ENCODE data around the gene SYNGR1.
A peak's percentile ranks its signal among the peaks of the same experiment; 100 is the strongest.

Gene SYNGR1, protein sequence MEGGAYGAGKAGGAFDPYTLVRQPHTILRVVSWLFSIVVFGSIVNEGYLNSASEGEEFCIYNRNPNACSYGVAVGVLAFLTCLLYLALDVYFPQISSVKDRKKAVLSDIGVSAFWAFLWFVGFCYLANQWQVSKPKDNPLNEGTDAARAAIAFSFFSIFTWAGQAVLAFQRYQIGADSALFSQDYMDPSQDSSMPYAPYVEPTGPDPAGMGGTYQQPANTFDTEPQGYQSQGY

DNA sequence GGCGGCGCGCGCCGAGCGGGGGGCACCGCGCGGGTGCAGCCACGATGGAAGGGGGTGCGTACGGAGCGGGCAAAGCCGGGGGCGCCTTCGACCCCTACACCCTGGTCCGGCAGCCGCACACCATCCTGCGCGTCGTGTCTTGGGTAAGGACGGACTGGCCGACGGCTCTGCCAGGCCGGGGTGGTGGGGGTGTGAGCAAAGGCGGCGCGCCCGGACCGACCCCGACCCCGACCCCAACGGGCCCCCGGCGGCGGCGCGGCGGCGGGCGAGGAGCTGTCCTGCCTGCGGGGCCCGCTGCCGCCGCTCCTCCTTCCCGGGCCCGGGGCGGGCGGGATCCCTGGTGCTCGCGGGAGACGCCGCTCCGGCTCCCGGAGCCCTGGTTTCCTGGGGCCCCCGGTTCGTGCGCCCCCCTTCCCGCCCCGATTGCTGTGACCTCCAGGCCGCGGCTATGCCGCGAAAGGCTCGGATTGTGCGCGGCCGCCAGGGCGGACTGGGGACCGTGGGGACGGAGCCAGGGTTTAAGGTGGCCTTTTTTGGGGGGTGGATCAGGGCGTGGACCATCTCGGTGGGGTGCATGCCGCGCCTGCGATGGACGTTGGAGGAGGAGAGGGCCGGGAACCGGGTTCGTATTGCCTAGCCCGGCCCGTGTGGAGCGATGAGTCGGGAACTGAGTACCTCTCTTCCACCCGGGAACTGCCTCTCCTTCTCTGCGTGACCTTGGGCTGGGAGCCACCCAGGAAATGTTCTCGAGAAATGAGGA lies at the start of gene SYNGR1:
Gene SYNGR1 (plus strand): TSS at position 25 of the 760 bp plus-strand sequence. CDS start 20 bp downstream, at position 45.
- Histone ChIP-seq H3K27me3 (ENCODE audit: control insufficient read depth, insufficient read depth, low read length) (no peaks in the 10 kb centered on the region), H3K4me3 (ENCODE audit: low read length) (peak within 1 kb of the TSS; percentile 72; the same call in 1 of the 2 replicates), H3K4me1 (ENCODE audit: control insufficient read depth, insufficient read depth, low read length) (peaks cover 8% of the 10 kb centered on the region), H3K27ac (ENCODE audit: low read length) (no peak within 1 kb of the TSS), H3K36me3 (ENCODE audit: control insufficient read depth, insufficient read depth, low read length) (no peaks in the 10 kb centered on the region), H3K9me3 (ENCODE audit: control insufficient read depth, insufficient read depth, low read length) (no peaks in the 10 kb centered on the region)
- no peak for DNase-seq (ENCODE audit: low read depth, low spot score)
- WGBS (ENCODE audit: insufficient coverage, insufficient read length): no CpG with 5 or more reads among the region's 87 CpGs

DNA sequence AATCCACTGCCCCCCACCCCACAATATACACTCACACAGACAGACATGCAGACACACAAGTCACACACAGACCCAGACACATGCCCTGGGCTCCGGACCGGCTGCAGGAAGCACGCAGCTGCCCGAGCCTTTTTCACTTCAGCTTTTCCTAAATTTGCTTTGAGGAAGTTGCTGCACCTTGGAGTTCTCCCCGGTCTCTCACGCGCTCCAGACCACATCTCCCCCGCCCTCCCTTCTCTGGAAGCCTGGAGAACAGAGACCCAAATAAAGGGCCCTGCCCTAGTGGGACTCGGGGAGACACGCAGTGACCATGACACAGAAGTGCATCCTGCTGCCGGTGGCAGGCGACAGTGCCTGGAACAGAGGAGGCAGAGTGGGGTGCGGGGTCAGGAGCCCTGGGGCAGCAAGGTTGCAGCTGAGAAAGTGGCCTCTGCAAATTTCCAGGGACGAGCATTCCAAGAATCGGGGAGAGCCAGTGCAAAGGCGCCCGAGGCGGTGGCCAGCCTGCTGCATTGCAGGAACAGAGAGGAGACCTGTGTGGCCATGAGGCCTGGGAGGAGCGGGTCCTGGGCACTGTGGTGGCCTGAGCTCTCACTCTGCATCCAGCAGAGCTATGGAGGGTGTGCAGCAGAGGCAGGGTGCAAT lies 49.5 kb upstream of the SYNGR1 start:
- no CpG with 5 or more reads among the region's 19 CpGs for WGBS (ENCODE audit: insufficient coverage, insufficient read length)
- Histone ChIP-seq H3K4me1 (ENCODE audit: control insufficient read depth, insufficient read depth, low read length) (peaks cover 4% of the 10 kb centered on the region; the same call in 1 of the 2 replicates), H3K27ac (ENCODE audit: low read length) (no peak overlapping the region)

GRCh38 chr22:39301108-39301507 lies 48.7 kb upstream of the SYNGR1 start:
- Histone ChIP-seq H3K9me3 (ENCODE audit: control insufficient read depth, insufficient read depth, low read length) (no peaks in the 10 kb centered on the region; the same call in 1 of the 2 replicates), H3K27me3 (ENCODE audit: control insufficient read depth, insufficient read depth, low read length) (no peaks in the 10 kb centered on the region), H3K27ac (ENCODE audit: low read length) (no peak overlapping the region), H3K4me3 (ENCODE audit: low read length) (no peak overlapping the region), H3K36me3 (ENCODE audit: control insufficient read depth, insufficient read depth, low read length) (no peaks in the 10 kb centered on the region; the same call in 1 of the 2 replicates), H3K4me1 (ENCODE audit: control insufficient read depth, insufficient read depth, low read length) (peaks cover 4% of the 10 kb centered on the region; the same call in 1 of the 2 replicates)
- DNase-seq (ENCODE audit: low read depth, low spot score): no peak
- no CpG with 5 or more reads among the region's 9 CpGs for WGBS (ENCODE audit: insufficient coverage, insufficient read length)

More for the DNA sequence above, 49.5 kb upstream of the SYNGR1 start:
- H3K9me3 ChIP-seq (ENCODE audit: control insufficient read depth, insufficient read depth, low read length): no peaks in the 10 kb centered on the region; the same call in 1 of the 2 replicates
- H3K4me3 ChIP-seq (ENCODE audit: low read length): no peak overlapping the region
- no peaks in the 10 kb centered on the region; the same call in 1 of the 2 replicates for H3K36me3 ChIP-seq (ENCODE audit: control insufficient read depth, insufficient read depth, low read length)
- no peaks in the 10 kb centered on the region for H3K27me3 ChIP-seq (ENCODE audit: control insufficient read depth, insufficient read depth, low read length)
- DNase-seq (ENCODE audit: low read depth, low spot score): no peak

DNA sequence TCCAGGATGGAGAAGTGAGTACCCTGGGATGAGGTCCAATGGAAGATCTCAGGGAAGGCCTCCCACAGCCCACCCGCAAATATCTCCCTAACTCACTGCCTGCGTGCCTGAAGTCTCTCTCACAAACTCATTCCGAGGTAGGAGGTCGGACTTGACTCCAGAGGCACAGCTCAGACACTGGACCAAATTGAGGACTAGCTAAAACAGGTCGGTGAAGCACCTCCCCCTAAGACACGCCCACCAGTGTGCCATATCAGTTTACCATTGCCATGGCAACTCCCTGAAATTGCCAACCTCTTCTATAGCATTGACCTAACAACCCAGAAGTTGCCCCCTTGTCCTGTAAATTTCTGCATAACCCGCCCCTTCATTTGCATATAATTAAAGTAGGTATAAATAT lies 47.9 kb upstream of the SYNGR1 start:
- Histone ChIP-seq H3K4me3 (ENCODE audit: low read length) (no peak overlapping the region), H3K27ac (ENCODE audit: low read length) (no peak overlapping the region), H3K36me3 (ENCODE audit: control insufficient read depth, insufficient read depth, low read length) (no peaks in the 10 kb centered on the region; the same call in 1 of the 2 replicates), H3K27me3 (ENCODE audit: control insufficient read depth, insufficient read depth, low read length) (no peaks in the 10 kb centered on the region), H3K4me1 (ENCODE audit: control insufficient read depth, insufficient read depth, low read length) (peaks cover 2% of the 10 kb centered on the region; the same call in 1 of the 2 replicates), H3K9me3 (ENCODE audit: control insufficient read depth, insufficient read depth, low read length) (no peaks in the 10 kb centered on the region; the same call in 1 of the 2 replicates)
- WGBS (ENCODE audit: insufficient coverage, insufficient read length): no CpG with 5 or more reads among the region's 7 CpGs
- no peak for DNase-seq (ENCODE audit: low read depth, low spot score)

DNA sequence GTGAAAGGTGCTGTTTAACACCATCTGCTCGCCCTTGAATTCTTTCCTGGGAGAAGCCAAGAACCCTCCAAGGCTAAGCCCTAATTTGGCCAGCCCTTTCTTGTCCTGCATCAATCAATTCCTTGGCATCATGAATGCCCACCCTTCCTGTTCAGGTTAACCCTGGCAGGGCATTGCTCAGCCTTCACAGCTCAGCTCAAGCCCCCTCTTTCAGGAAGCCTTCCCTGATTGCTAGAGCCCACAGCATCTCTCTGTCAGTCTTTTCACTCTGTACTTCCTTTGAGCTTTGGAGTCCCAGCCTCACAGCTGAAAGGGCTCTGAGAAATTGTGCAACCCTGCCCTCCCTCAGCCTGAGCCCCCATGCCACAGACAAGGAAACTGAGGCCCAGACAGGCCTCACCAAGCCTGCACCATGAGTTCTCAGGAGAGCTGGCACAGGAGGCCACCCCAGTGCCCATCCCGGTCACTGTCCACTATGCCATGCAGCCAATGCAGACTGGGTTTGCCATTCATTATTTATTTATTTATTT lies 47.3 kb upstream of the SYNGR1 start:
- no peaks in the 10 kb centered on the region for H3K4me1 ChIP-seq (ENCODE audit: control insufficient read depth, insufficient read depth, low read length)
- no peaks in the 10 kb centered on the region for H3K27me3 ChIP-seq (ENCODE audit: control insufficient read depth, insufficient read depth, low read length)
- no peak for DNase-seq (ENCODE audit: low read depth, low spot score)
- no CpG with 5 or more reads among the region's 2 CpGs for WGBS (ENCODE audit: insufficient coverage, insufficient read length)
- no peaks in the 10 kb centered on the region; the same call in 1 of the 2 replicates for H3K9me3 ChIP-seq (ENCODE audit: control insufficient read depth, insufficient read depth, low read length)
- no peak overlapping the region for H3K4me3 ChIP-seq (ENCODE audit: low read length)
- H3K36me3 ChIP-seq (ENCODE audit: control insufficient read depth, insufficient read depth, low read length): no peaks in the 10 kb centered on the region; the same call in 1 of the 2 replicates
- no peak overlapping the region for H3K27ac ChIP-seq (ENCODE audit: low read length)

DNA sequence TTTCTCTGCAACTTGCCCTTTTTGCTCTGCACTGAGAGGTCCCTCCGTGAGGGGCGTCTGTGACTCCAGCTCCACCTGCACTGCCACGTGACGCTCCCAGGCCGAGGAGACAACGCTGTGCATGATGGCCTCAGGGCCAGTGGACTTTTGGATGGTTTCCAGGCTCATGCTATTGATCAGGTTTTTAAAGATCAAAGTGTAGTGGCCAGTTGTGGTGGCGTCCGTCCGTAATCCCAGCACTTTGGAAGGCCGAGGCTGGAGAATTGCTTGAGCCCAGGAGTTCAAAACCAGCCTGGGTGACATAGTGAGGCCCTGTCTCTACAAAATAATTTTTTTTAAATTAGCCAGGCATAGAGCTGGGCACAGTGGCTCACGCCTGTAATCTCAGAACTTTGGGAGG lies 46.4 kb upstream of the SYNGR1 start:
- H3K4me3 ChIP-seq (ENCODE audit: low read length): no peak overlapping the region
- H3K27me3 ChIP-seq (ENCODE audit: control insufficient read depth, insufficient read depth, low read length): no peaks in the 10 kb centered on the region
- H3K9me3 ChIP-seq (ENCODE audit: control insufficient read depth, insufficient read depth, low read length): no peaks in the 10 kb centered on the region; the same call in 1 of the 2 replicates
- H3K36me3 ChIP-seq (ENCODE audit: control insufficient read depth, insufficient read depth, low read length): no peaks in the 10 kb centered on the region; the same call in 1 of the 2 replicates
- H3K4me1 ChIP-seq (ENCODE audit: control insufficient read depth, insufficient read depth, low read length): no peaks in the 10 kb centered on the region; the same call in 1 of the 2 replicates
- DNase-seq (ENCODE audit: low read depth, low spot score): no peak
- WGBS (ENCODE audit: insufficient coverage, insufficient read length): no CpG with 5 or more reads among the region's 11 CpGs
- H3K27ac ChIP-seq (ENCODE audit: low read length): no peak overlapping the region

DNA sequence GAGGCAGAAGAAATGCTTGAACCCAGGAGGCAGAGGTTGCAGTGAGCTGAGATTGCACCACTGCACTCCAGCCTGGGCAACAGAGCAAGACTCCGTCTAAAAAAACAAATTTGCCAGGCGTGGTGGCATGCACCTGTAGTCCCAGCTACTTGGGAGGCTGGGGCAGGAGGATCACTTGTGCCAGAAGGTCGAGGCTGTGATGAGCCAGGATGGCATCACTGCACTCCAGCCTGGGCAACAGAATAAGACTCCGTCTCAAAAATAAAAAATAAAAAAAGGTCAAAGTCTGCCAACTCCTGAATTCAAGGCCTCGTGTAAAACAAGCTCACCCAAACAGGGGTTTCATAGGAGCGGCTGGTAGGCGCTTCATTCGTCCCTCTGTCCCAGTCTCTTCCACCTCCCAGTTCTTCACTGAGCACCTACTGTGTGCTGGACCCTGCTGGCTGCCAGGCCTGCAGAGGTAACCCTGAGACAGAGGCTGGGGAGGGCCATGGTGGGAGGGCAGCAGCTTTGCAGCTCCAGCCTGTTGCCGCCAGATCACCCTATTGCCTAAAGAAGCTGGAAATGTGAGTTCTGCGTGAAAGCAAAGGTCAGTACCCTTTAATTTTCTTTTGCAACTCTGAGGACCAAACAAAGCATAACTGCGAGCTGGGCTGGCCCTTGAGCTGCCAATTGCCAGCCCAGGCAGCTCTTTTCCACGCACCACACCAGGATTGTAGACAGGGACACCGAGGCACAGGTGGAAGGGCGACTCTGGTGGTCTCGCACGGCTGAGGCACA lies 45.7 kb upstream of the SYNGR1 start:
- Histone ChIP-seq H3K4me3 (ENCODE audit: low read length) (no peak overlapping the region), H3K27ac (ENCODE audit: low read length) (no peak overlapping the region), H3K27me3 (ENCODE audit: control insufficient read depth, insufficient read depth, low read length) (no peaks in the 10 kb centered on the region), H3K36me3 (ENCODE audit: control insufficient read depth, insufficient read depth, low read length) (no peaks in the 10 kb centered on the region; the same call in 1 of the 2 replicates), H3K9me3 (ENCODE audit: control insufficient read depth, insufficient read depth, low read length) (no peaks in the 10 kb centered on the region; the same call in 1 of the 2 replicates), H3K4me1 (ENCODE audit: control insufficient read depth, insufficient read depth, low read length) (peaks cover 2% of the 10 kb centered on the region; the same call in 1 of the 2 replicates)
- DNase-seq (ENCODE audit: low read depth, low spot score): no peak
- WGBS (ENCODE audit: insufficient coverage, insufficient read length): no CpG with 5 or more reads among the region's 16 CpGs

DNA sequence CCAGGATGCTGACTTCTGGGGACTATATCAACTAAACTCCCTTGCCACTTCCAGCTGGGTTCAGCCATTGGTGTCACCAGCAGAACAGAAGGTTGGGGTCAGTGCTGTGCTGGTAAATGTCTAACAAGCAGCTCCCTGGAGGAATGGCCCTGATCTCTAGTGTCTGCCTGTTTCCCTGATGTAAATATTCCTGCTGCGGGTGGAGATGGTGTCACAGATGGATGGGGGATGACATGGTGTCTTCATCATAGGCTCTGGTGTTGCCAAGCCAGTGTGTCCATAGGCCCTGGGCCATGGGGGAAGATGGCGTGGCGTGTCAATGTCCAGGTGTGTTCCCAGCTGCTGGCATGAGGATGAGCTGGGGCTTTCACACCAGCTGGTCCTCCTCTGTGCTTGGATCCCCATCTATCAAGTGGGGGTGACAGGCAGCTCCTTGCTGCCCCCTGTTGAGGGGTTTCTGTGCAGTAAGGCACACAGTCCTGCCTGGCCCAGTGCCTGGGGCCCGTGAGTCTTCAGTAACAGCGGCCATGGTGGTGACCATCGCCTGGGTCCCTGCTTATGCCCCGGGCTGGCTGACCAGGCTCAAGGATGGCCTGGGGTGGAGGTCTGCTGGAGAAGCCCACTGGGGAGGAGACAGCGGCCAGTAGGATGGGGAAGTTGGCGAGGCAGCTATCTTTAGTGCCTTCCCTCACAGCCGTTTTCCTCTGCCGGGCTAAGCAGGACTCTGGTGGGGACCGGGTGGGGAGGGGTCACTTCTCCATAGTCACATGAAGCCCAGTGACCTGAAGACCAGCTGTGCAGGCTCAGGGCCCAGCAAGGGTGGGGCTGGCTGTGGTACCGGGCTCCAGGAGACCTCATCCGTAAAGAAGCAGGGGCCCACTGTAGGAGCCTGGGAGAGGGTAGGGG lies 43.1 kb upstream of the SYNGR1 start:
- Histone ChIP-seq H3K27ac (ENCODE audit: low read length) (no peak overlapping the region), H3K9me3 (ENCODE audit: control insufficient read depth, insufficient read depth, low read length) (no peaks in the 10 kb centered on the region; the same call in 1 of the 2 replicates), H3K4me3 (ENCODE audit: low read length) (no peak overlapping the region), H3K4me1 (ENCODE audit: control insufficient read depth, insufficient read depth, low read length) (peaks cover 6% of the 10 kb centered on the region), H3K27me3 (ENCODE audit: control insufficient read depth, insufficient read depth, low read length) (no peaks in the 10 kb centered on the region), H3K36me3 (ENCODE audit: control insufficient read depth, insufficient read depth, low read length) (peaks cover under 1% of the 10 kb centered on the region; the same call in 1 of the 2 replicates)
- DNase-seq (ENCODE audit: low read depth, low spot score): no peak
- WGBS (ENCODE audit: insufficient coverage, insufficient read length): no CpG with 5 or more reads among the region's 14 CpGs
